Panc1 (cell line): ENCODE data around the gene EPN2. TPM values are rescaled to one million over a fixed set of nuclear protein-coding genes. Genes with fewer than 3 reads are reported as not detected.

Source experiments
- ATAC-seq: fragments of 200-7000 bp; cut with Tn5 transposase; 2 replicates; pipeline ENCODE4 v1.9.1; 2020; ENCODE audit warnings: mild to moderate bottlenecking, moderate library complexity
- BruUV-seq: library from RNA; stranded (reverse); fragments of 400-500 nt; replicated peaks from 2 replicates; lab custom pipeline; 2021; lab: Mats Ljungman, UMichigan
- CTCF ChIA-PET: fragments of 300-600 bp; sonication (Branson Sonifier 250); formaldehyde crosslinking; loops from one replicate; lab custom pipeline; 2022; ENCODE audit warnings: antibody characterized with exemption; lab: Charles Lee
- POLR2A ChIA-PET: fragments of 300-600 bp; sonication (Branson Sonifier 250); formaldehyde crosslinking; loops from one replicate; lab custom pipeline; 2022; ENCODE audit warnings: antibody characterized with exemption; lab: Charles Lee
- DNase-seq: peaks from one replicate; pipeline ENCODE4 v3.0.0-alpha.2; 2010; ENCODE audit warnings: low read depth, low spot score
- H3K27ac ChIP-seq: 2 replicates; pipeline ENCODE4 v1.5.1; 2011; ENCODE audit warnings: mild to moderate bottlenecking, low read length, inconsistent platforms
- H3K27me3 ChIP-seq: fragments of 200-500 bp; sonication (Bioruptor generic); 2 replicates; pipeline ENCODE4 v1.6.0; 2014; ENCODE audit warnings: low read length, inconsistent platforms; ENCODE audit not compliant: control insufficient read depth, insufficient read depth
- H3K36me3 ChIP-seq: fragments of 200-500 bp; sonication (Bioruptor generic); 2 replicates; pipeline ENCODE4 v1.5.1; 2014; ENCODE audit warnings: inconsistent platforms, mild to moderate bottlenecking, low read length, moderate library complexity; ENCODE audit not compliant: control insufficient read depth, insufficient read depth
- H3K4me1 ChIP-seq: 2 replicates; pipeline ENCODE4 v1.5.1; 2011; ENCODE audit warnings: inconsistent platforms, mild to moderate bottlenecking, low read length, moderate library complexity; ENCODE audit not compliant: control insufficient read depth, insufficient read depth
- H3K4me3 ChIP-seq, 2 experiments: 2 replicates each; pipeline ENCODE4 v1.5.1; 2011 to 2012; ENCODE audit warnings: low read depth in 2 of 2, low read length in 2 of 2, mild to moderate bottlenecking in 2 of 2, inconsistent platforms in 1 of 2, moderate library complexity in 1 of 2
- H3K9me3 ChIP-seq: fragments of 200-500 bp; sonication (Bioruptor generic); 2 replicates; pipeline ENCODE4 v1.5.1; 2014; ENCODE audit warnings: low read depth, mild to moderate bottlenecking, inconsistent platforms, low read length, moderate library complexity; ENCODE audit not compliant: control insufficient read depth, insufficient read depth
- CTCF ChIP-seq: fragments of 450-650 bp; IDR thresholded peaks from 2 replicates; pipeline ENCODE4 v1.5.1; 2017; ENCODE audit warnings: mild to moderate bottlenecking
- POLR2AphosphoS5 ChIP-seq: IDR thresholded peaks from 2 replicates; pipeline ENCODE4 v1.6.1; 2012; ENCODE audit warnings: mild to moderate bottlenecking, low read depth, low read length, moderate library complexity
- SIN3A ChIP-seq: IDR thresholded peaks from 2 replicates; pipeline ENCODE4 v1.6.1; 2012; ENCODE audit warnings: low read depth, mild to moderate bottlenecking, low read length, moderate library complexity, borderline replicate concordance; ENCODE audit not compliant: insufficient read depth
- TCF7L2 ChIP-seq: IDR thresholded peaks from 2 replicates; pipeline ENCODE4 v1.6.1; 2011; ENCODE audit warnings: mild to moderate bottlenecking, low read depth, low read length, inconsistent platforms
- in situ Hi-C: cut with HindIII; loops from 2 replicates; pipeline ENCODE4 v1.10.0; 2016; ENCODE audit warnings: low sequenced_read_pairs, low pct_unique_long_range_greater_than_20kb
- intact Hi-C: fragments of 100-400 bp; cut with micrococcal nuclease; formaldehyde crosslinking; loops from one replicate; pipeline ENCODE4 v1.10.0; 2022; ENCODE audit not compliant: unreplicated experiment
- total RNA-seq: library from RNA; stranded (reverse); gene quantifications from one replicate; pipeline ENCODE4 v1.2.1, GENCODE V29; 2021; ENCODE audit not compliant: unreplicated experiment
- TF ChIP-seq, protein P1 (sequence below), 2 experiments: IDR thresholded peaks; 2 replicates each; pipeline ENCODE4 v1.6.1; 2011 to 2012; ENCODE audit warnings: low read depth in 2 of 2, control low read depth in 1 of 2, low read length in 1 of 2, mild to moderate bottlenecking in 1 of 2, moderate library complexity in 1 of 2; ENCODE audit not compliant: insufficient read depth in 1 of 2

EPN2 gene
- total RNA-seq, 1 experiment from 2014 or later = 35.0 TPM

DNA sequence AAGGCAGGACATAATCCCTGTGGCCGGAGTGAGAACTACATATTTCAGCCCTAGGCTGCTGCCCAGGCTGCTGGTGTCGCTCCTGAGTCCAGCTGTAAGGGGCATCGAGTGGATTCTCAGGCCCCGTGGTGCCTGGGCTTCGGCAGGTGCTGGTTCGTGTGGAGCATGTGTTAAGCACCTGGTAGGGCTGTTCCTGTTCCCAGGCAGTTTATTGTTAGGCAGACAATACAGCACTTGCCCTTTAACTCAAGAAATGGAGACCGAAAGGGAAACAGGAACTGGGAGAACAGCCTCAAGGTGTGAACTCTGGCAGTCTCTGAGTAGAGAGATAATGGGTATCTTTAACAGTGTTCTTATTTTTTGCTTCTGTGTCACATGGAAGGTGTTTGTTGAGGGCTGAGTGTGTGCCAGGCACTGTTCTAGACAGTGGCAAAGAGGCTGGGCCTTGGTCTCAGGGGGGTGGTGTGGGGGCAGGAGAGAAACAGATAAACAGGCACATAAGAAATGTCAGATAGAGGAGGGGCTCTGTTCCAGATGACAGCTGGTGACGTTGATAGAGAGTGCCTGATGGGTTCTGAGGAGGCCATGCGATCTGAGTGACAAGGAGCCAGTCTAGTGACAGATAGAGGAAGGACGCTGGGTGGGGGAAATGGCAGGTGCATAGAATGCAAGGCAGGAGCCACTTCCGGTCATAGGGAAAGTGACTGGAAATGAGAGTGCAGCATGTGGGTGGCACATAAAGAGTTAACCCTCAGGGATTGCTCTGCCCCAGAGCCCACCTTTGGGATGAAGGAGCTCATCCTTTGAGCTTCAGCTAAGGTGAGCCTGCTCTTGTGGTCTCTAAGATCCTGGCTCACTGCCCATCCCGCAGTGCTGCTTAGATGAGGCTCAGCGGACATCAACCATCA lies 33.8 kb downstream of the EPN2 start:
- BruUV-seq = no TSS peak
- DNase-seq = no peak
- ChIA-PET CTCF (no interaction called here), POLR2A (no interaction called here)
- in situ Hi-C loops (no loop called here), intact Hi-C loops (no loop called here)
- ATAC-seq = peak; percentile 51; the same call in 1 of the 2 replicates
- no peaks in the 10 kb centered on the region for H3K9me3 ChIP-seq
- no peak overlapping the region for H3K4me3 ChIP-seq
- no peaks in the 10 kb centered on the region for H3K36me3 ChIP-seq
- no peaks in the 10 kb centered on the region for H3K27me3 ChIP-seq
- TF ChIP-seq SIN3A (no peak), CTCF (no peak), POLR2AphosphoS5 (no peak), TCF7L2 (no peak)
- TF ChIP-seq, protein P1, sequence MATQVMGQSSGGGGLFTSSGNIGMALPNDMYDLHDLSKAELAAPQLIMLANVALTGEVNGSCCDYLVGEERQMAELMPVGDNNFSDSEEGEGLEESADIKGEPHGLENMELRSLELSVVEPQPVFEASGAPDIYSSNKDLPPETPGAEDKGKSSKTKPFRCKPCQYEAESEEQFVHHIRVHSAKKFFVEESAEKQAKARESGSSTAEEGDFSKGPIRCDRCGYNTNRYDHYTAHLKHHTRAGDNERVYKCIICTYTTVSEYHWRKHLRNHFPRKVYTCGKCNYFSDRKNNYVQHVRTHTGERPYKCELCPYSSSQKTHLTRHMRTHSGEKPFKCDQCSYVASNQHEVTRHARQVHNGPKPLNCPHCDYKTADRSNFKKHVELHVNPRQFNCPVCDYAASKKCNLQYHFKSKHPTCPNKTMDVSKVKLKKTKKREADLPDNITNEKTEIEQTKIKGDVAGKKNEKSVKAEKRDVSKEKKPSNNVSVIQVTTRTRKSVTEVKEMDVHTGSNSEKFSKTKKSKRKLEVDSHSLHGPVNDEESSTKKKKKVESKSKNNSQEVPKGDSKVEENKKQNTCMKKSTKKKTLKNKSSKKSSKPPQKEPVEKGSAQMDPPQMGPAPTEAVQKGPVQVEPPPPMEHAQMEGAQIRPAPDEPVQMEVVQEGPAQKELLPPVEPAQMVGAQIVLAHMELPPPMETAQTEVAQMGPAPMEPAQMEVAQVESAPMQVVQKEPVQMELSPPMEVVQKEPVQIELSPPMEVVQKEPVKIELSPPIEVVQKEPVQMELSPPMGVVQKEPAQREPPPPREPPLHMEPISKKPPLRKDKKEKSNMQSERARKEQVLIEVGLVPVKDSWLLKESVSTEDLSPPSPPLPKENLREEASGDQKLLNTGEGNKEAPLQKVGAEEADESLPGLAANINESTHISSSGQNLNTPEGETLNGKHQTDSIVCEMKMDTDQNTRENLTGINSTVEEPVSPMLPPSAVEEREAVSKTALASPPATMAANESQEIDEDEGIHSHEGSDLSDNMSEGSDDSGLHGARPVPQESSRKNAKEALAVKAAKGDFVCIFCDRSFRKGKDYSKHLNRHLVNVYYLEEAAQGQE (IDR thresholded peaks at IDR 0.05; ENCODE audit: insufficient read depth in 1 of 2, low read depth in 2 of 2, low read length in 1 of 2) = no peak
- no peak overlapping the region for H3K27ac ChIP-seq
- H3K4me1 ChIP-seq = no peaks in the 10 kb centered on the region; the same call in 1 of the 2 replicates

GRCh38 chr17:19271780-19272357 lies 34.7 kb downstream of the EPN2 start:
- H3K4me3 ChIP-seq = no peak overlapping the region
- TF ChIP-seq, protein P1 (IDR thresholded peaks at IDR 0.05; ENCODE audit: insufficient read depth in 1 of 2, low read depth in 2 of 2, low read length in 1 of 2) = no peak
- TF ChIP-seq CTCF = no peak
- no peak for TF ChIP-seq POLR2AphosphoS5
- TF ChIP-seq TCF7L2 = no peak
- no peak for TF ChIP-seq SIN3A
- BruUV-seq = no TSS peak
- H3K36me3 ChIP-seq = no peaks in the 10 kb centered on the region
- no peaks in the 10 kb centered on the region for H3K9me3 ChIP-seq
- ATAC-seq (no peak), DNase-seq (no peak)
- POLR2A ChIA-PET = interaction anchor here (0.5 to 0.9 kb wide), 2 partner anchors 23 to 50 kb away, joined by 3 to 5 read pairs; no protein-coding TSS in a partner anchor
- CTCF ChIA-PET = no interaction called here
- H3K27me3 ChIP-seq = no peaks in the 10 kb centered on the region
- in situ Hi-C loops (no loop called here), intact Hi-C loops (no loop called here)
- no peaks in the 10 kb centered on the region; the same call in 1 of the 2 replicates for H3K4me1 ChIP-seq
- no peak overlapping the region for H3K27ac ChIP-seq
